Daoy (cell line): ENCODE measurements around the gene NOP53. TPM values are rescaled to one million over a fixed set of nuclear protein-coding genes. Genes with fewer than 3 reads are reported as not detected.

ENCODE experiments used
- DNase-seq: peaks from one replicate; pipeline ENCODE4 v3.0.0-alpha.2; 2015; ENCODE audit warnings: low read depth
- total RNA-seq: library from RNA; depleted of rRNA; stranded (reverse); fragments of >200 nt; shearing (Covaris generic); gene quantifications from 2 replicates; pipeline ENCODE4 v1.2.3, GENCODE V29; 2014; rRNA removed

The NOP53 gene
- total RNA-seq, 1 experiment from 2014 or later: 56.6 TPM

DNA sequence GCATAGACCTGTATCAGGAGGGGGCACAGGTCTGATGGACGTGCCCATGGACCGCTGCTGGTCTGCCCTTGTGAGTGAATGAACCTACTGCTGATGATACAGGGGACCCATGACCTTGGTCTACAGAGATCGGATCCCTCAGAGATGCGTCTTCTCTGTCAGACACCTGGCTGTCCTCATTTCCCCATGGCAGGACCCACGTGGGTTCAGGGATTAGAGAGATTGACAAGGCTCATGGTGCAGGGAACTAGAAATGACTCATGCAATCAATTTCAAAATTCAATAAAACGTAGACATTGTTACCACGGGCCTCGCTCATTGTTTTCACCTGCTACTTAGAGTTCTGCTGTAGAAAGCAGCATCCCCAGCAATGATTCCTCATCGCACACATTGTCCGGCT lies 60.0 kb downstream of the NOP53 start:
- no peak for DNase-seq

DNA sequence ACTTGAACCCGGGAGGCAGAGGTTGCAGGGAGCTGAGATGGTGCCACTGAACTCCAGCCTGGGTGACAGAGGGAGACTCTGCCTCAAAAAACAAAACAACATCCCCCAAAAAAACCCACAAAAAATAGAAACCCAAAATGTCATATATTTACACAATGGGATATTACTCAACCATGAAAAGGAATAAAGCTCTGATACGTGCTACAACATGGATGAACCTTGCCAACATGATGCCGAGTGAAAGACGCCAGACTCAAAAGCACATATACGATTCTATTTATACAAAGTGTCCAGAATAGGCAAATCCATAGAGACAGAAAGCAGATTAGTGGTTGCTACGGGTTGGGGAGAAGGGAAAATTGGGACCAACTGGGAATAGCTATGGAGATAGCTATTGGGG lies 61.1 kb downstream of the NOP53 start:
- DNase-seq: no peak

Other genes with a start within 250 kb of the NOP53 start
- 87.0 and 101 TPM in 2 replicates for gene NAPA, start 230.5 kb upstream of the NOP53 start, total RNA-seq
- not detected in 2 replicates for gene ZNF541, start 172.4 kb upstream of the NOP53 start, total RNA-seq
- gene BICRA, start 136.4 kb upstream of the NOP53 start, total RNA-seq: 0.89 and 8.5 TPM in 2 replicates
- 7.4 and 9.7 TPM in 2 replicates for gene EHD2, start 32.1 kb upstream of the NOP53 start, total RNA-seq
- gene SELENOW, start 33.2 kb downstream of the NOP53 start, total RNA-seq: 239 and 251 TPM in 2 replicates
- not detected in 2 replicates for gene TPRX1, start 59.0 kb downstream of the NOP53 start, total RNA-seq
- gene CRX, start 76.4 kb downstream of the NOP53 start, total RNA-seq: not detected in 2 replicates
- gene TPRX2, start 113.7 kb downstream of the NOP53 start, total RNA-seq: not detected in 2 replicates
- gene SULT2A1, start 140.8 kb downstream of the NOP53 start, total RNA-seq: not detected in 2 replicates
- gene BSPH1, start 246.6 kb downstream of the NOP53 start, total RNA-seq: not detected in 2 replicates
- not detected in 2 replicates for gene ELSPBP1, start 249.1 kb downstream of the NOP53 start, total RNA-seq